Ascending aorta (tissue), 2 donors: ENCODE data around the gene RNF114. TPM values are rescaled to one million over a fixed set of nuclear protein-coding genes. Genes with fewer than 3 reads are reported as not detected.

ENCODE experiments used
- DNase-seq, 2 donors: peaks; one replicate each; pipeline ENCODE4 v3.0.0-alpha.2; 2019; ENCODE audit warnings: low spot score in 2 of 2
- H3K27ac ChIP-seq, 2 donors: fragments of 200-600 bp; sonication (generic); one replicate each; pipeline ENCODE4 v1.5.1; 2016 to 2017; ENCODE audit warnings: mild to moderate bottlenecking in 1 of 2
- H3K27me3 ChIP-seq: fragments of 200-600 bp; sonication (generic); one replicate; pipeline ENCODE4 v1.5.1; 2017
- H3K36me3 ChIP-seq, 2 donors: fragments of 200-600 bp; sonication (generic); one replicate each; pipeline ENCODE4 v1.5.1; 2016
- H3K4me1 ChIP-seq, 2 donors: fragments of 200-600 bp; sonication (generic); one replicate each; pipeline ENCODE4 v1.5.1; 2016 to 2017; ENCODE audit warnings: mild to moderate bottlenecking in 1 of 2
- H3K4me3 ChIP-seq, 2 donors: fragments of 200-600 bp; sonication (generic); one replicate each; pipeline ENCODE4 v1.5.1; 2016 to 2017; ENCODE audit warnings: mild to moderate bottlenecking in 1 of 2
- H3K9me3 ChIP-seq, 2 donors: fragments of 200-600 bp; sonication (generic); one replicate each; pipeline ENCODE4 v1.5.1; 2016
- CTCF ChIP-seq, 3 experiments: fragments of 200-600 bp in 2 of 3; fragments of 450-650 bp in 1 of 3; sonication (generic) in 2 of 3; IDR thresholded peaks; one replicate each; pipeline ENCODE4 v1.5.1; 2016 to 2019; ENCODE audit warnings: antibody characterized with exemption in 3 of 3, mild to moderate bottlenecking in 1 of 3, moderate library complexity in 1 of 3
- intact Hi-C: fragments of 100-400 bp; cut with DNase I; formaldehyde crosslinking; loops from one replicate; pipeline ENCODE4 v1.15.1; 2023
- total RNA-seq: library from RNA; depleted of rRNA; stranded (reverse); fragments of >200 nt; gene quantifications from one replicate; pipeline ENCODE4 v1.1.0, GENCODE V29; 2016

RNF114 gene
- total RNA-seq, 1 donor from 2014 or later, result 77.0 TPM

GRCh38 chr20:49906615-49907154 lies 29.5 kb upstream of the RNF114 start:
- intact Hi-C loops, result no loop called here

DNA sequence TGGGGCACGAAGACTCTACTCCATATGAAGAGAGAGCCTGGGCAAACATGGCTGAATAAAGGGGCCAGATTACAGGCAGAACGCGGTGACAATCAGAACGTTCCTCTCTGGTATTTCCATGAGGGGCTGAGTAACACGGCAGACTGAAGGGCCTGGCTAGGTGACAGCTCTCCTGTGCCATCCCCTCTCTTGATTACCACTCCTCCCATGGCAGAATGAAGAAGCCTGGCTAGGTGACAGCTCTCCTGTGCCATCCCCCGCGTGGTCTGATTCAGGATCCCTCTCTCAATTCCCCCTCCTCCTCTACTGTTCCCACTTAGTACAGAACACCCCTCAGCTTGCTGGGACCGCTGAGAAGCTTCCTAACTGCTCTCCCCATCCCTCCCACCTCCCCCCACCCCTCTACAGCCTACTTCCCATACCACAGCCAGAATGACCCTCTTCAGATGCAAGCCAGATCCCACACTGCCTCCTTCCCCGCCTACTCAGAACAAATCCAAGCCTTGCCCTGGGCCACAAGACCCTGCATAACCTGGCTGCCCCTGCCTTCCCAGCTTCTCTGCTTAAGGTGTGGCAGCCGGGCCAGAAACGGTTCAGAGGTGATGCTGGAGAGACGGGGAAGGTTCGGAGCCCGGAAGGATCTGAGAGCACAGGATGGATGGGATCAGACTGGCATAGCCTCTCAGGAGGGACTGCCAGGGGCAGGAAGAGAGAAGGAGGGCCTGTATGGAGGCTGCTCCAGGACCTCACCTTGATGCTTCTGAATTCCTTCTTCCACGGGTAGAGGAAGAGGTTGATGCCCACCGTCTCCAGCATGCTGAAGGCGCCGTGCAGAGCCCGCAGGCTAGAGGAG lies 28.6 kb upstream of the RNF114 start:
- Histone ChIP-seq H3K27ac (no peak overlapping the region), H3K27me3 (no peaks in the 10 kb centered on the region), H3K9me3 (no peaks in the 10 kb centered on the region), H3K4me1 (no peaks in the 10 kb centered on the region), H3K4me3 (no peak overlapping the region), H3K36me3 (peaks cover 43 to 60% of the 10 kb centered on the region in 2 donors)
- DNase-seq, result no peak
- TF ChIP-seq CTCF (IDR thresholded peaks at IDR 0.05), result no peak
- intact Hi-C loops, result no loop called here

More at GRCh38 chr20:49906615-49907154, 29.5 kb upstream of the RNF114 start:
- peaks cover 43 to 60% of the 10 kb centered on the region in 2 donors for H3K36me3 ChIP-seq
- H3K4me1 ChIP-seq, result no peaks in the 10 kb centered on the region
- H3K9me3 ChIP-seq, result no peaks in the 10 kb centered on the region
- DNase-seq, result no peak
- H3K27ac ChIP-seq, result no peak overlapping the region
- H3K4me3 ChIP-seq, result no peak overlapping the region
- no peaks in the 10 kb centered on the region for H3K27me3 ChIP-seq
- no peak for TF ChIP-seq CTCF (IDR thresholded peaks at IDR 0.05)

DNA sequence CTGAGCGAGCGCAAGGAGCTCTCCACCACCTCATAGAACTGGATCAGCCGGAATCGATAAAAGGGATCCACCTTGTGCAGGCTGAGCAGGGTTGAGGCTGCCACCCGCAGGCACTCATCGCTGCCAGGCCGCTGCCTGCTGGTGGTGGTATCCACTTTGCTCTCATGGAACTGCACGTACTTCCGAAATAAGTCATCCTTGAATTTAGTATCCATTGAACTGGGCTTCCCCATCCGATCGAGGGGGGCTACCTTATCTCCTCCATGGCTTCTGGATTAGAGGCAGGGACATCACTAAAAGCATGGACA lies 28.0 kb upstream of the RNF114 start:
- DNase-seq, result no peak
- H3K4me3 ChIP-seq, result no peak overlapping the region
- intact Hi-C loops, result no loop called here
- H3K27me3 ChIP-seq, result no peaks in the 10 kb centered on the region
- no peak overlapping the region for H3K27ac ChIP-seq
- H3K4me1 ChIP-seq, result peaks cover 0 to 3% of the 10 kb centered on the region in 2 donors
- H3K9me3 ChIP-seq, result no peaks in the 10 kb centered on the region
- no peak for TF ChIP-seq CTCF (IDR thresholded peaks at IDR 0.05)
- peaks cover 43 to 59% of the 10 kb centered on the region in 2 donors for H3K36me3 ChIP-seq

DNA sequence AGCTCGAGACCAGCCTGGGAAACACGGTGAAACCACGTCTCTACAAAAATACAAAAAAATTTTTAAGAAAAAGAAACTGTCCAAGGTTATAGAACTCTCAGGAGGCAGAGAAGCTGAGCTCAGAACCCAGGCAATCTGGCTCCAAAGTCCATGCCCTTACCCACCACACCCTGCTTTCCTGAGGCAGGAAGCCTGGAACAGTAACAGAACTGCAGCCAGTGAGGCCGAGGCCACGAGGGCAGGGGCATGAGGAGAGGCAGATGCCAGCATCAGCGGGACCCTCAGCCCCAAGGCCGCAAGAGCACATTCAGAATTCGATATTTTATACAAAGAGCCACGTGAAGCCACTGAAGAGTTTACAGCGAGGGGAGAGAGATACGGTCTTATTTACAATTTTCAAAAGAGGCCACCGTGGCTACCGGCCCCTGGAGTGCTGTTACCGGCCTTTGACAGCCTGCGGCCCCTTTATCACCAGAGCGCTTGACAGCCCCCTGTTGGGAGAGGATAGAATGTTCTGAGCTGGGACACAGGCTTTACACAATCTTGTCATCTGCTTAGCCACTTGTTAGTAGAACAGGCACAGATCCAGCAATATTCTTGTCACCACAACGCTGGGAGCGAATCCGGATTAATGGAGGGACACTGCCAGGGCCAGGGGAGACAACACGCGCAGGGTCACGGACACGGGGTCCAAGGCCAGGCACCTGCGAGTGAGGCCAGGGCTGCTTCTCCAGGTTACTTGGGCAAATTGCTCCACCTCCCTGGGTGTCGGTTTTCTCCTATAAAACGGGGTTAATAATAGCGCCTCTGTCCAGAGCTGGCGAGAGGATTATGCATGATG lies 26.5 kb upstream of the RNF114 start:
- Histone ChIP-seq H3K36me3 (peaks cover 34 to 45% of the 10 kb centered on the region in 2 donors), H3K4me3 (no peak overlapping the region), H3K27me3 (no peaks in the 10 kb centered on the region), H3K9me3 (no peaks in the 10 kb centered on the region), H3K27ac (peak overlapping the region in 1 of 2 donors; percentile 3), H3K4me1 (peaks cover 7 to 15% of the 10 kb centered on the region in 2 donors)
- no peak for TF ChIP-seq CTCF (IDR thresholded peaks at IDR 0.05)
- no peak for DNase-seq
- intact Hi-C loops, result loop anchor here (10.0 kb wide), 1 partner anchor 195 kb away; the partner anchor contains the start of gene B4GALT5

- Histone ChIP-seq H3K4me1 (peaks cover 7 to 15% of the 10 kb centered on the region in 2 donors), H3K27me3 (no peaks in the 10 kb centered on the region), H3K27ac (no peak overlapping the region), H3K9me3 (no peaks in the 10 kb centered on the region), H3K4me3 (no peak overlapping the region), H3K36me3 (peaks cover 28 to 39% of the 10 kb centered on the region in 2 donors)
- DNase-seq, result no peak
- intact Hi-C loops, result loop anchor here (10.0 kb wide), 1 partner anchor 196 kb away; the partner anchor contains the start of gene B4GALT5
- no peak for TF ChIP-seq CTCF (IDR thresholded peaks at IDR 0.05)
Observed at GRCh38 chr20:49910340-49910706, 25.9 kb upstream of the RNF114 start.
